ENCODE results near the gene CAPN14.

GRCh38 chr2:31238906-31239592 lies 21.7 kb upstream of the CAPN14 start:
- TF ChIP-seq POLR2A (IDR thresholded peaks at IDR 0.05) = no peak
- TF ChIP-seq CTCF (IDR thresholded peaks at IDR 0.05) = no peak

All from adrenal gland (tissue), 5 donors.